Activated CD8-positive, alpha-beta T cell treated with anti-CD3 and anti-CD28 coated beads for 36 hours (primary cell): ENCODE results near the gene KRT1. TPM values are rescaled to one million over a fixed set of nuclear protein-coding genes. Genes with fewer than 3 reads are reported as not detected.

ENCODE experiments used
- ATAC-seq: fragments of 200-7000 bp; cut with Tn5 transposase; one replicate; pipeline ENCODE4 v1.10.0; 2021; ENCODE audit warnings: mild to moderate bottlenecking, moderate library complexity
- CTCF ChIA-PET: fragments of 350-600 bp; sonication (Branson Sonifier 250); formaldehyde crosslinking; loops from one replicate; lab custom pipeline; 2021; ENCODE audit warnings: antibody characterized with exemption; lab: Charles Lee
- POLR2A ChIA-PET: fragments of 350-600 bp; sonication (Branson Sonifier 250); formaldehyde crosslinking; loops from one replicate; lab custom pipeline; 2021; ENCODE audit warnings: antibody characterized with exemption; lab: Charles Lee
- DNase-seq: peaks from one replicate; pipeline ENCODE4 v3.0.0-alpha.2; 2020
- H3K27ac Mint-ChIP-seq: one replicate; pipeline ENCODE4 v1.8.0; 2021; ENCODE audit warnings: mild to moderate bottlenecking, mixed read lengths
- H3K27me3 Mint-ChIP-seq: one replicate; pipeline ENCODE4 v1.8.0; 2021; ENCODE audit warnings: mixed read lengths
- H3K36me3 Mint-ChIP-seq: one replicate; pipeline ENCODE4 v1.8.0; 2021; ENCODE audit warnings: low read depth, mixed read lengths
- H3K4me1 Mint-ChIP-seq: one replicate; pipeline ENCODE4 v1.8.0; 2021; ENCODE audit warnings: low read depth, mixed read lengths
- H3K4me3 Mint-ChIP-seq: one replicate; pipeline ENCODE4 v1.8.0; 2021; ENCODE audit warnings: mild to moderate bottlenecking, moderate library complexity, mixed read lengths
- H3K9me3 Mint-ChIP-seq: one replicate; pipeline ENCODE4 v1.8.0; 2021; ENCODE audit warnings: mixed read lengths
- intact Hi-C: fragments of 100-400 bp; cut with micrococcal nuclease; formaldehyde crosslinking; loops from one replicate; pipeline ENCODE4 v1.10.0; 2022
- total RNA-seq, 2 experiments: library from RNA; stranded (reverse); gene quantifications; one replicate each; pipeline ENCODE4 v1.2.3, GENCODE V29; 2021
- TF ChIP-seq, protein P1 (sequence below): fragments of 200-600 bp; IDR thresholded peaks from one replicate; pipeline ENCODE4 v1.8.0; 2022; ENCODE audit warnings: antibody characterized with exemption, mild to moderate bottlenecking

Gene KRT1
- total RNA-seq, 2 experiments from 2014 or later, result not detected

DNA sequence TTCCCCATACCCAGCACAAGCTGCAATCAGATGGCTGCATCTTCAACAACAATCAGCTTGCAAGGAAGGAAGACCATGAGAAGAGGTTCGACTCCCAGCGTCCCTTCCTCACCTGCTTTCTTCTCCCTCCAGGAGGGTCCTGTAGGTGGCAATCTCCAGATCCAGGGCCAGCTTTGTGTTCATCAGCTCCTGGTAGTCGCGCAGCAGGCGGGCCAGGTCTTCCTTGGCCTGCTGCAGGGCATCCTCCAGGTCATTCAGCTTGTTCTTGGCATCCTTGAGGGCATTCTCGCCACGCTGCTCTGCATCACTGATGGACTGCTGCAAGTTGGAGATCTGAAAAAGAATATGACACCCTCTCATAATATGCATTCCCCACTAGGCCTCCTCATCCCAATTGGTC, 4.0 kb downstream of the KRT1 start:
- Mint-ChIP-seq H3K4me3 (no peak overlapping the region), H3K27ac (no peak overlapping the region), H3K9me3 (no peaks in the 10 kb centered on the region), H3K36me3 (no peaks in the 10 kb centered on the region), H3K27me3 (no peaks in the 10 kb centered on the region), H3K4me1 (peaks cover 13% of the 10 kb centered on the region)
- TF ChIP-seq, protein P1, sequence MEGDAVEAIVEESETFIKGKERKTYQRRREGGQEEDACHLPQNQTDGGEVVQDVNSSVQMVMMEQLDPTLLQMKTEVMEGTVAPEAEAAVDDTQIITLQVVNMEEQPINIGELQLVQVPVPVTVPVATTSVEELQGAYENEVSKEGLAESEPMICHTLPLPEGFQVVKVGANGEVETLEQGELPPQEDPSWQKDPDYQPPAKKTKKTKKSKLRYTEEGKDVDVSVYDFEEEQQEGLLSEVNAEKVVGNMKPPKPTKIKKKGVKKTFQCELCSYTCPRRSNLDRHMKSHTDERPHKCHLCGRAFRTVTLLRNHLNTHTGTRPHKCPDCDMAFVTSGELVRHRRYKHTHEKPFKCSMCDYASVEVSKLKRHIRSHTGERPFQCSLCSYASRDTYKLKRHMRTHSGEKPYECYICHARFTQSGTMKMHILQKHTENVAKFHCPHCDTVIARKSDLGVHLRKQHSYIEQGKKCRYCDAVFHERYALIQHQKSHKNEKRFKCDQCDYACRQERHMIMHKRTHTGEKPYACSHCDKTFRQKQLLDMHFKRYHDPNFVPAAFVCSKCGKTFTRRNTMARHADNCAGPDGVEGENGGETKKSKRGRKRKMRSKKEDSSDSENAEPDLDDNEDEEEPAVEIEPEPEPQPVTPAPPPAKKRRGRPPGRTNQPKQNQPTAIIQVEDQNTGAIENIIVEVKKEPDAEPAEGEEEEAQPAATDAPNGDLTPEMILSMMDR, result no peak
- no peak for ATAC-seq
- ChIA-PET CTCF (interaction anchor here (2.0 kb wide), 1 partner anchor 10 kb away, joined by 8 read pairs; no protein-coding TSS in a partner anchor), POLR2A (interaction anchor here (0.9 kb wide), 1 partner anchor 11 kb away, joined by 3 read pairs; no protein-coding TSS in a partner anchor)
- intact Hi-C loops, result no loop called here
- no peak for DNase-seq

DNA sequence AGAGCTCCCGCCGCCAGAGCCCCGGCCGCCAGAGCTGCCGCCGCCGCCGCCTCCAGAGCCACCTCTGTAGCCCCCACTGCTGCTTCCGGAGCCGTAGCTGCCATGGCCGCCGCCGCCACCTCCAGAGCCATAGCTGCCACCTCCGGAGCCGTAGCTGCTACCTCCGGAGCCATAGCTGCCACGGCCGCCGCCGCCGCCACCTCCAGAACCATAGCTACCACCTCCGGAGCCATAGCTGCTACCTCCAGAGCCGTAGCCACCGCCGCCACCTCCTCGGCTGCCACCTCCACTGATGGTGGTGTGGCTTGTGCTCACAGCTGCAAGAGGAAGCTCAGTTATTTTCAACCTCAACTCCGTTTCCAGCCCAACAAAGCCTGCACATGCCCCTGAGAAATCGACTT, 4.9 kb downstream of the KRT1 start:
- POLR2A ChIA-PET, result interaction anchor here (0.9 kb wide), 1 partner anchor 10 kb away, joined by 3 read pairs; no protein-coding TSS in a partner anchor
- Mint-ChIP-seq H3K36me3 (no peaks in the 10 kb centered on the region), H3K27ac (no peak overlapping the region)

DNA sequence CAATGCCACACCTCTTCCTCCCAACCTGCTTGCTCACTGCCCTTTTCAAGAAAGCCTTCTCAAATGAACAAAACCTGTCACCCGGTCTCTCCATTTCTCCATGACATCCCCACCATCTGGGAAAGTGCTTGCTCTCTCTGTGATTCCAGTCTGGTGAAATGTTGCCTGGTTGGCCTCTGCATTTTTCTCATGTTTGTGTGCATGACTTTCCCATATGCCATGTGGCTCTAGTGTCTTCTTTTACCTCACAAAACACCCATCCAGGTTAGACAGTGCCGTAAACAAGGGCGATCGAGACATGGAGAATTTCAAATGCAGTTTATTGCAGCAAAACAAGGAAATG, 5.8 kb downstream of the KRT1 start:
- CTCF ChIA-PET, result interaction anchor here (0.8 to 2.0 kb wide), 2 partner anchors 8 to 452 kb away, joined by 3 to 8 read pairs; no protein-coding TSS in a partner anchor
- Mint-ChIP-seq H3K4me1 (peaks cover 3% of the 10 kb centered on the region), H3K27me3 (no peaks in the 10 kb centered on the region), H3K9me3 (no peaks in the 10 kb centered on the region), H3K27ac (no peak overlapping the region), H3K4me3 (no peak overlapping the region), H3K36me3 (no peaks in the 10 kb centered on the region)
- no peak for DNase-seq
- no peak for ATAC-seq
- TF ChIP-seq, protein P1, result no peak
- intact Hi-C loops, result no loop called here
- POLR2A ChIA-PET, result no interaction called here

More for the DNA sequence above, 4.9 kb downstream of the KRT1 start:
- TF ChIP-seq, protein P1, result no peak
- ATAC-seq (no peak), DNase-seq (no peak)
- intact Hi-C loops, result no loop called here
- H3K4me1 Mint-ChIP-seq, result peaks cover 6% of the 10 kb centered on the region
- CTCF ChIA-PET, result interaction anchor here (0.8 to 2.0 kb wide), 3 partner anchors 9 to 453 kb away, joined by 3 to 8 read pairs (median 4); no protein-coding TSS in a partner anchor
- H3K27me3 Mint-ChIP-seq, result no peaks in the 10 kb centered on the region
- no peak overlapping the region for H3K4me3 Mint-ChIP-seq
- no peaks in the 10 kb centered on the region for H3K9me3 Mint-ChIP-seq

DNA sequence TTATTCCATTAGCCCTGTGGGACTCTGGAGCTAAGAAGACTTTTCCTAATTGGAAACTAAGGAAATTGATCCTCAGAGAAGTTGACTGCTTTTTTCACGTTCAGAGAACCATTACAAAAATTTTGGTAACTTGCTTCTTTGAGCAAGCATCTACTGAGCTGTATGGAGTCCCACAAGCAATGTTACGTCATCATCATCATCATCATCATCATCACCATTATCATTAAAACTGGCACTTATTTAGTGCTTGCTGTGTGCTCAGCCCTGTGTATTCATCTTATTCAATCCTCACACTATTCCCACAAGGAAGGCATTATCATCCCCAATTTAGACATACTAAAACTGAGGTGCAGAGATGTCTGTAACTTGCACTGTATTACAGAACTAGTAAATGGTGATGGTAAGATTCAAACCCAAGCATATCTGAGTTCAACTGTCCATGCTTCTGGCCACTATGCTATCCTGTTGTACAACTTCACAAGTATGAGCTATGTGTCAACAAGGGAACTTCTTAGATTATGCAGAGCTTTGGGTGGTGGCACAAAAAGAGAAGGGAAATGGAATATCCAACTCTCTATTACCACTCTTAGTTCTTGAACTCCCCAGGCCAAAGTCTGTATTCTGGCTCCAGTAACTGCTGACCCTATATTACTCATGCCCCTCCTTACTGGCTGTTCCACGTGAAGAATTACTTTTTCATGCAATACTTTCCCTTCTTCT, 6.3 kb downstream of the KRT1 start:
- ChIA-PET POLR2A (no interaction called here), CTCF (interaction anchor here (1.5 kb wide), 1 partner anchor 212 kb away, joined by 4 read pairs; no protein-coding TSS in a partner anchor)
- Mint-ChIP-seq H3K36me3 (no peaks in the 10 kb centered on the region), H3K4me3 (no peak overlapping the region), H3K4me1 (peaks cover 3% of the 10 kb centered on the region), H3K27me3 (no peaks in the 10 kb centered on the region), H3K27ac (no peak overlapping the region), H3K9me3 (no peaks in the 10 kb centered on the region)
- TF ChIP-seq, protein P1, result no peak
- intact Hi-C loops, result no loop called here
- DNase-seq, result no peak
- ATAC-seq, result no peak

DNA sequence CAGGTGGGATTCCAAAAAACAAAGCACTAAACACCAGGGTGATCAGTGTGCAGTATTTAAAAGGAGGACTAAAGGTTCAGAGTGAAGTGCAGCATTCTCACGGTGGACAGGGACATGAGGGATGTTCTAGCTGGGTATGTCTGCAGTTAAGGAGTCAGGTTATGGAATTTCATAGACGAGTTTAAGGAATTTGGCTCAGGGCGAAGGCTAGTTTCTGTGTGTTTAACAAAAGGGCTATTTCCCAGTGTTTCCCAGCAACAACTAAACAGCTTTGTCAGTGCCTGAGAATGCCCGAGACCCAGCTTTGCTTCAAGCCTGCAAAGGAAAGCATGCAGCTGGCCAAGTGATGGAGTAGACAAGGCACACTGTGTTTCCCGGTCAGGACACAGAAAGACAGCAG, 7.0 kb downstream of the KRT1 start:
- TF ChIP-seq, protein P1, result no peak
- POLR2A ChIA-PET, result no interaction called here
- no peak for DNase-seq
- Mint-ChIP-seq H3K4me3 (no peak overlapping the region), H3K9me3 (no peaks in the 10 kb centered on the region), H3K27ac (no peak overlapping the region), H3K27me3 (no peaks in the 10 kb centered on the region), H3K36me3 (no peaks in the 10 kb centered on the region), H3K4me1 (peaks cover 3% of the 10 kb centered on the region)
- CTCF ChIA-PET, result interaction anchor here (0.9 to 1.5 kb wide), 3 partner anchors 7 to 212 kb away, joined by 3 to 5 read pairs (median 4); partner anchors contain the start of gene KRT1
- ATAC-seq, result no peak
- intact Hi-C loops, result no loop called here
